ENCODE data around the gene CIRBP.

DNA sequence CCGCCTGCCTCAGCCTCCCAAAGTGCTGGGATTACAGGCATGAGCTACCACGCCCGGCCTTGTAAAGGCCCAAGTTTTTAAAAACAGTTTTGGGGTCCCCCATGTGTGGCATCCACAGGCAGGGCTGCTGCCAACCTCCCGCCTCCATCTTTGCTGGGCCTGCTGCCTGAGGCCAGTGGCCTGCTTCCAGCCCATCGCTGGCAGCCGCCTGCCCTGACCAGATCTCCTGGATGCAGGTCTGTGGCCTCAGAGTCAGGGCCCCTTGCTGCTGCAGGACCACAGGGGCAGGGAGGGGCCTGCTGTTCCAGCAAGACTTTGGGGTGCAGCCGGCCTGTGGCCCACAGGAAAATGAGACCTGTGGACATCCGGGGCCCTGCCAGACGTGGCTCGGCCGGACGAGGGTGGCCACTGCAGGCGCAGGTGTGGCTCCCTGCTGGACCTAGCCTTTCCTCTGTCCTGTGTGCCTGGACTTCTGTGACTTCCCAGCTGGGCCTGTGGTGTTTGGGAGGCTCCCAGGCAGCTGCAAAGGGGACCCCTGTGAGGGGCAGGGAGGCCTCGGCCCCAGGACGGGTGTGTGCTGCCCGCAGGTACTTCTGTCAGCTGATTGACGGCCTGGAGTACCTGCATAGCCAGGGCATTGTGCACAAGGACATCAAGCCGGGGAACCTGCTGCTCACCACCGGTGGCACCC lies 49.2 kb upstream of the CIRBP start:
- TF ChIP-seq EZH2 (IDR thresholded peaks at IDR 0.05; ENCODE audit: insufficient read depth, low read length) (no peak), CTCF (IDR thresholded peaks at IDR 0.05; ENCODE audit: insufficient read depth, low read depth, low read length) (no peak)

All from astrocyte (in vitro differentiated cells and primary cell).